Measurements from ENCODE around the gene DCLRE1B.

DCLRE1B gene

DNA sequence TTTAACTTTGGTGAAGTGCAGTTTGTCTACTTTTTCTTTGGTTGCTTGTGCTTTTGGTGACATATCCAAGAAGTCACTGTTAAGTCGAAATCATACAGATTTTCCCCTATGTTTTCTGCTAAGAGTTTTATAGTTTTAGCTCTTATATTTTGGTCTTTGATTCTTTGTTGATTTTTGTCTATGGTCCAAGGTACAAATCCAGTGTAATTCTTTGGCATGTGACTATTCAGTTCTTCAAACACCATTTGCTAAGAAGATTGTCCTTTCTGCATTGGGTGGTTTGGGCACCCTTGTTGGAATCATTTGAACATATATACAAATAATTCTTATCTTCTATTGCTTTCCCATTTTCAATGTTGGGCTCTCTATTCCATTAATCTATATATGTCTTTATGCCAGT lies 40.2 kb downstream of the DCLRE1B start:
- Histone ChIP-seq H3F3A (ENCODE audit: insufficient read depth, low read length) (no peaks in the 10 kb centered on the region), H3K4me3 (ENCODE audit: low read depth, low read length, poor library complexity, severe bottlenecking) (no peak overlapping the region), H3K36me3 (ENCODE audit: insufficient read depth, low read length) (peaks cover 51% of the 10 kb centered on the region), H3K9me2 (ENCODE audit: low read depth, low read length) (no peaks in the 10 kb centered on the region), H3K79me2 (ENCODE audit: insufficient read depth, low read length) (peaks cover 67% of the 10 kb centered on the region), H3K27ac (ENCODE audit: low read depth, low read length, poor library complexity, severe bottlenecking) (peak overlapping the region; percentile 67), H3K4me1 (ENCODE audit: insufficient read depth, low read length, severe bottlenecking) (peaks cover 45% of the 10 kb centered on the region), H2AFZ (ENCODE audit: low read length) (no peak overlapping the region), H4K20me1 (ENCODE audit: insufficient read depth, low read length) (no peaks in the 10 kb centered on the region), H3K4me2 (ENCODE audit: low read length) (no peak overlapping the region), H3K9ac (ENCODE audit: low read length) (no peak overlapping the region), H3K27me3 (ENCODE audit: insufficient read depth, low read length) (no peaks in the 10 kb centered on the region), H3K9me3 (ENCODE audit: low read length) (no peaks in the 10 kb centered on the region)
- no peak for TF ChIP-seq EZH2 (IDR thresholded peaks at IDR 0.05; ENCODE audit: borderline replicate concordance, low read length)

DNA sequence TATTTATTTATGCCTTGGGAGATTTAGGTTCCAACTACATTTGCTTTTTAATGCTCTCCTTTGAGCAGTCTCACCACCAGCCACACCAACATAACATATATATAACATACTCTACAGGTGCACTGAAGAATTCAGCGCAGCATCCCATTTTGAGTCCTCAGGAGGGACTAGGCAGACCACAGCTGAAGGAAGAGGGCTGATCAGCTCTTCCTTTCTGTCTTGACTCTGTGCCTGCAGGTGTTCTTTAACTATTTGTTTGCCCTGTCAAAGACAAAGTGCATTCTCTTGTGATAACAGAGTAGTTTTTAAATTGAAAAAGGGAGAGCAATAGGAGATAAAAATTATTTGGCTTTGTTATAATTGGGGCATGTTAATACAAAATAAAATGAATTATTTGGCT lies 41.0 kb downstream of the DCLRE1B start:
- H3K27me3 ChIP-seq (ENCODE audit: insufficient read depth, low read length), result no peaks in the 10 kb centered on the region
- peaks cover 72% of the 10 kb centered on the region for H3K79me2 ChIP-seq (ENCODE audit: insufficient read depth, low read length)
- peaks cover 37% of the 10 kb centered on the region for H3K4me1 ChIP-seq (ENCODE audit: insufficient read depth, low read length, severe bottlenecking)
- no peaks in the 10 kb centered on the region for H3K9me2 ChIP-seq (ENCODE audit: low read depth, low read length)
- TF ChIP-seq CTCF (IDR thresholded peaks at IDR 0.05; ENCODE audit: low read length) (no peak), EZH2 (IDR thresholded peaks at IDR 0.05; ENCODE audit: borderline replicate concordance, low read length) (no peak)
- no peak overlapping the region for H2AFZ ChIP-seq (ENCODE audit: low read length)
- H3F3A ChIP-seq (ENCODE audit: insufficient read depth, low read length), result no peaks in the 10 kb centered on the region
- H4K20me1 ChIP-seq (ENCODE audit: insufficient read depth, low read length), result no peaks in the 10 kb centered on the region
- peak overlapping the region; percentile 60 for H3K4me2 ChIP-seq (ENCODE audit: low read length)
- H3K36me3 ChIP-seq (ENCODE audit: insufficient read depth, low read length), result peaks cover 48% of the 10 kb centered on the region
- peak overlapping the region; percentile 67 for H3K27ac ChIP-seq (ENCODE audit: low read depth, low read length, poor library complexity, severe bottlenecking)
- H3K4me3 ChIP-seq (ENCODE audit: low read depth, low read length, poor library complexity, severe bottlenecking), result no peak overlapping the region
- H3K9ac ChIP-seq (ENCODE audit: low read length), result no peak overlapping the region
- no peaks in the 10 kb centered on the region for H3K9me3 ChIP-seq (ENCODE audit: low read length)

GRCh38 chr1:113946678-113947387 lies 41.7 kb downstream of the DCLRE1B start:
- peaks cover 80% of the 10 kb centered on the region for H3K79me2 ChIP-seq (ENCODE audit: insufficient read depth, low read length)
- H3K27ac ChIP-seq (ENCODE audit: low read depth, low read length, poor library complexity, severe bottlenecking), result peak overlapping the region; percentile 67
- no peaks in the 10 kb centered on the region for H3K9me3 ChIP-seq (ENCODE audit: low read length)
- no peaks in the 10 kb centered on the region for H3K27me3 ChIP-seq (ENCODE audit: insufficient read depth, low read length)
- no peaks in the 10 kb centered on the region for H3K9me2 ChIP-seq (ENCODE audit: low read depth, low read length)
- no peaks in the 10 kb centered on the region for H4K20me1 ChIP-seq (ENCODE audit: insufficient read depth, low read length)
- H3F3A ChIP-seq (ENCODE audit: insufficient read depth, low read length), result no peaks in the 10 kb centered on the region
- H2AFZ ChIP-seq (ENCODE audit: low read length), result no peak overlapping the region
- H3K4me2 ChIP-seq (ENCODE audit: low read length), result peak overlapping the region; percentile 60
- TF ChIP-seq EZH2 (IDR thresholded peaks at IDR 0.05; ENCODE audit: borderline replicate concordance, low read length), result no peak
- TF ChIP-seq CTCF (IDR thresholded peaks at IDR 0.05; ENCODE audit: low read length), result no peak
- H3K4me3 ChIP-seq (ENCODE audit: low read depth, low read length, poor library complexity, severe bottlenecking), result peak overlapping the region; percentile 1
- peaks cover 49% of the 10 kb centered on the region for H3K36me3 ChIP-seq (ENCODE audit: insufficient read depth, low read length)
- H3K9ac ChIP-seq (ENCODE audit: low read length), result peak overlapping the region; percentile 35; the same call in 1 of the 2 replicates
- H3K4me1 ChIP-seq (ENCODE audit: insufficient read depth, low read length, severe bottlenecking), result peaks cover 33% of the 10 kb centered on the region
